Right ventricle myocardium superior (tissue), 1 donor: ENCODE results near the gene PRDX6. TPM values are rescaled to one million over a fixed set of nuclear protein-coding genes. Genes with fewer than 3 reads are reported as not detected.

Experiments used
- ATAC-seq: fragments of 200-7000 bp; cut with Tn5 transposase; one replicate; pipeline ENCODE4 v1.9.1; 2020; ENCODE audit warnings: mild to moderate bottlenecking; ENCODE audit not compliant: poor library complexity
- DNase-seq: peaks from one replicate; pipeline ENCODE4 v3.0.0-alpha.2; 2020
- intact Hi-C: fragments of 100-400 bp; cut with DNase I; formaldehyde crosslinking; loops from one replicate; pipeline ENCODE4 v1.11.2; 2022
- long read RNA-seq: library from polyadenylated mRNA; unstranded; transcript quantifications from one replicate; pipeline ENCODE4 v2.0.0, GENCODE V29; 2021
- total RNA-seq: library from RNA; stranded (reverse); fragmentation: NEBNext Ultra II Directional; extraction: Animal tissue kit (Norgen Biotek cat#: 25700); gene quantifications from one replicate; pipeline ENCODE4 v1.2.1, GENCODE V29; 2021
- donor health status: DM: no; HTN: yes; CAD: no; lungs with severe emphysema.

PRDX6 gene
- total RNA-seq = 539 TPM
- long read RNA-seq, transcript PRDX6-203 (4 exons, 859 nt) = minor isoform, 11 of 821 reads
- long read RNA-seq, transcript PRDX6-201 (5 exons, 1,751 nt) = major isoform, 761 of 821 reads
- long read RNA-seq, partial matches to known transcripts = 13 of 821 reads
- long read RNA-seq, other reads (novel, unspliced or antisense) = 35 of 821 reads

- intact Hi-C loops = loop anchor here (5.0 kb wide), 2 partner anchors 45 to 390 kb away; partner anchors contain the start of genes GAS5 and ZBTB37
These were observed at the start of gene PRDX6 for GRCh38 chr1:173477286-173478093. Gene PRDX6 (plus strand): TSS chr1:173477335. CDS start chr1:173477398, 63 bp downstream.

GRCh38 chr1:173429471-173430402 lies 47.4 kb upstream of the PRDX6 start:
- ATAC-seq (peak; percentile 96), DNase-seq (peak; percentile 92)
- intact Hi-C loops = loop anchor here (5.0 kb wide), 2 partner anchors 48 to 393 kb away; partner anchors contain the start of genes CENPL, DARS2 and PRDX6

More at GRCh38 chr1:173477286-173478093, at the start of gene PRDX6:
- peak; percentile 77 for DNase-seq
- peak; percentile 65 for ATAC-seq

GRCh38 chr1:173430677-173431303 lies 46.3 kb upstream of the PRDX6 start:
- intact Hi-C loops = loop anchor here (5.0 kb wide), 2 partner anchors 47 to 392 kb away; partner anchors contain the start of genes CENPL, DARS2 and PRDX6
- ATAC-seq = no peak
- DNase-seq = no peak

GRCh38 chr1:173431304-173432045 lies 45.7 kb upstream of the PRDX6 start:
- peak; percentile 88 for ATAC-seq

GRCh38 chr1:173432331-173432730 lies 44.8 kb upstream of the PRDX6 start:
- ATAC-seq (no peak), DNase-seq (no peak)
- intact Hi-C loops = loop anchor here (5.0 kb wide), 2 partner anchors 45 to 390 kb away; partner anchors contain the start of genes CENPL, DARS2 and PRDX6

More at GRCh38 chr1:173431304-173432045, 45.7 kb upstream of the PRDX6 start:
- intact Hi-C loops = loop anchor here (5.0 kb wide), 2 partner anchors 46 to 391 kb away; partner anchors contain the start of genes CENPL, DARS2 and PRDX6
- peak; percentile 92 for DNase-seq

GRCh38 chr1:173433751-173434326 lies 43.3 kb upstream of the PRDX6 start:
- DNase-seq (no peak), ATAC-seq (no peak)
- intact Hi-C loops = loop anchor here (5.0 kb wide), 2 partner anchors 43 to 388 kb away; partner anchors contain the start of genes CENPL, DARS2 and PRDX6

GRCh38 chr1:173436841-173437428 lies 40.2 kb upstream of the PRDX6 start:
- DNase-seq (no peak), ATAC-seq (no peak)
- intact Hi-C loops = no loop called here

GRCh38 chr1:173438675-173439074 lies 38.5 kb upstream of the PRDX6 start:
- no peak for DNase-seq
- intact Hi-C loops = no loop called here
- ATAC-seq = no peak

GRCh38 chr1:173440430-173440829 lies 36.7 kb upstream of the PRDX6 start:
- ATAC-seq (no peak), DNase-seq (no peak)
- intact Hi-C loops = no loop called here

GRCh38 chr1:173444757-173445156 lies 32.4 kb upstream of the PRDX6 start:
- intact Hi-C loops = no loop called here
- DNase-seq (no peak), ATAC-seq (no peak)

GRCh38 chr1:173445164-173445563 lies 32.0 kb upstream of the PRDX6 start:
- ATAC-seq = no peak
- intact Hi-C loops = no loop called here
- DNase-seq = no peak

GRCh38 chr1:173445656-173446055 lies 31.5 kb upstream of the PRDX6 start:
- ATAC-seq = peak; percentile 69
- DNase-seq = no peak
- intact Hi-C loops = no loop called here

GRCh38 chr1:173447224-173447623 lies 29.9 kb upstream of the PRDX6 start:
- ATAC-seq (no peak), DNase-seq (no peak)
- intact Hi-C loops = no loop called here

- intact Hi-C loops = no loop called here
- ATAC-seq (no peak), DNase-seq (no peak)
These were observed 28.2 kb upstream of the PRDX6 start for GRCh38 chr1:173448945-173449344.

GRCh38 chr1:173451981-173452380 lies 25.2 kb upstream of the PRDX6 start:
- ATAC-seq = peak; percentile 94
- intact Hi-C loops = no loop called here
- no peak for DNase-seq

- DNase-seq = no peak
- intact Hi-C loops = no loop called here
- no peak for ATAC-seq
These were observed 23.2 kb upstream of the PRDX6 start for GRCh38 chr1:173453982-173454381.
